NCI-H2081 (cell line): ENCODE data around the gene ADNP.

Experiments
- DNase-seq, 2 experiments: peaks; one replicate each; lab custom pipeline; 2025; lab: John Stamatoyannopoulos, UW

Gene ADNP

GRCh38 chr20:50872560-50873425 is 58.4 kb downstream of the ADNP start:
- DNase-seq, result no peak

DNA sequence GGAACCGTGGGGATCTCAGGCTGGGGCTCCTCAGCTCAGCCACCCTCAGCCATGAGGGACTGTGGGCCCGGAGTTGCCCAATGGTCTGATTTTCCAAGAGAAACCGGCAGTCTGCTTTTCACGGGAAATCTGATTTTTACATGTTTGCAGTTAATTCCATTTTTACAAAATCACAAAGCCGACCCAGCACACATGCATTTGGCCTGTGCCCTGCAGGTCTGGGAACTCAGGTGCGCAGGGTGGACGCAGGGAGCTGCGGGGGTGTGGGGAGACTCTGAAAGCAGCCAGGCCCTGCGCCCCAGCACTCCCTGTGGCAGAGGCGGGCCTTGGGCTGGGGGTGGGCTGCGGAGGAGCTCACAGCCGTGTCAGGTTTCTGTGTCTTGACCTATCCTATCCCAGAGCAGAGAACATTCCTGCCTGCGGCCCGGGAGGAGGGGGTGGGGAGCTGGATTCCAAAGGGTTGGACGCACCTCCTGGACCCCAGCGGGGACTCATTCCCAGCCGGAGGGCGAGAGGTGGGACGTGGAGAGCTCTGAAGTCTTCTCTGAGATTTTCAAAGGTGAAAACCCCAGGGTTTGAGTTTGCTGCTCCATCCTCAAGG is 60.6 kb downstream of the ADNP start:
- DNase-seq, result no peak

DNA sequence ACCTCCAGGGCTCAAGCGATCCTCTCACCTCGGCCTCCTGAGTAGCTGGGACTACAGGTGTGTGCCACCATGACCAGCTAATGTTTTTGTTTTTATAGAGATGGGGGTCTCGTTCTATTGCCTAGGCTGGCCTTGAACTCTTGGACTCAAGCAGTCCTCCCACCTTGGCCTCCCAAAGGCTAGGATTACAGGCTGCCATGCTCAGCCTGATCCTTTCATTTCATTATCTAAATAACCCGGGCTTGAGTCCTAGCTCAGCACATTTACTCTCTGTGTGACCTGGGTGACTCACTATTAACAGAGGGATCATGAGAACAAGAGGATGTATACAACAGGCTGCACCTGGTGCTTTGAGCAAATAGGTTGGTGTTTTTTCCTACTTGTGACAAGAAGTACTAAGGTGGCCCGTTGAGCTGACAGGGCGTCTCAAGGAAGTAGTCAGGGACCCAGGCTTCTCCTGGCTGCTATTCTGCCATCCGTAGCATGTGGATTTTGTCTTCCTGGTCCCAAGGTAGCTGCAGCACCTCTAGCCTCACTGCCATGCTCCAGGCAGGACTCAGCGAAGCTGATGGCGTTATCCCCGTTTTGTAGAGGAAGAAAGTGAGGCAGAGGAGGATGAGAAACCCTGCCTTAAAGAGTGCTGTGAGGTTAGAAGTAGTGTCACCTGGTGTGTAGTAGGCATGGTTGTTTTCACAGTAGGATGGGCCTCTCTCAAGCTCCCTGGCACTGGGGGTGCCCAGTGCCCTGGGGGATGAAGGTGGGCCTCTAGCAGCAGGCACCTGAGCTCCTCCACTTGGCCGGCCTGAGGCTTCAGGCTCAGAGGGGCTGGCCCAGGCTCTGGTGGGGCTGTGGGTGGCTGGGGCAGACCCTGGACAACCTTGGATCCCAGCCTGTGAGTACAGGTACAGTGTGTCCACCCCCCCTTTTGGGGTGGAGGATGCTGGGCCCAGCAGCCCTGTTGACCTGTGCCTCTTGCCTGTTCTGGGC is 62.4 kb downstream of the ADNP start:
- no peak for DNase-seq

DNA sequence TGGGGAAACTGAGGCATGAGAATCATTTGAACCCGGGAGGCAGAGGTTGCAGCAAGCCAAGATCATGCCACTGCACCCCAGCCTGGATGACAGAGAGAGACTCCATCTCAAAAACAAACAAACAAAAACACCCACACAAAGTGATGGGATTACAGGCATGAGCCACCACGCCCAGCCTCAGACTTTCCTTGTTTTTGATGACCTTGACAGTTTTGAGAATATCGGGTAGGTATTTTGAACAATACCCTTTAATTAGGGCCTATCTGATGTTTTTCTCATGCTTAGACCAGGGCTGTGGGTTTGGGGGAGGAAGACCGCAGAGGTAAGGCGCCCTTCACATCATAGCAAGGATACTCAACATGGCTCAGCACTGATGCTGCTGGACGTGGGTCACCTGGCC is 63.4 kb downstream of the ADNP start:
- DNase-seq, result no peak

- DNase-seq, result no peak
These were observed 64.4 kb downstream of the ADNP start for GRCh38 chr20:50866831-50867230.

DNA sequence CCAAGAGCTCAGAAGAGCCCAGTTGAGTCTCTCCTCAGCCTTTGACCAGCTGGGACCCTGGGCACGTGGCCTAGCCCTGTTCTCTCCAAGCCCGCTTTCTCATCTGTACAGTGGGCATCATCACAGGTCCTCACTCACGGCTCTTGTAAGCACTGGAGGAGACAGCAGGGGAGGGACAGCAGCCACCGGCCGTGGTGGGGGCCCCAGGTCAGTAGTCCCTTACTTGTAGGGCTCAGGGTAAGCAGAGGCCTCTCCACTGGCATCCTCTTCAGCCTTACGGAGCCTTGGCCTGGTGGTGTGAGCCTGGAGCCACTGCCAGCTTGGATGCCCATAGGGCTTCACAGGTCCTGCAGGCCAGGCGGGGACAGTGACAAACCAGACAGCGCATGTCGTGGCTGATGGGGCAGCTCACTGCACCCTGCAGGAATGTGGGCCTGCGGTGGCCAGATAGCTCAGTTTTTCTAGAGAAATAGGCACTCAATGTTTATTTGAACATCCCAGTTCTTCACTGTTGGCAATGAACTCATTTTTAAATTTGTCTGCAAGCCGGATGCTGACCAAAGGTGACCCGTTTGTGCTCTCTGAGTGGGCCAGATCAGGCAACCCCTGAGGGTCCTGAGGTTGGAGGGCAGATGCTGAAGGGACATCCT is 65.1 kb downstream of the ADNP start:
- DNase-seq, result no peak

GRCh38 chr20:50865591-50865990 is 65.6 kb downstream of the ADNP start:
- no peak for DNase-seq

GRCh38 chr20:50865114-50865513 is 66.1 kb downstream of the ADNP start:
- no peak for DNase-seq

DNA sequence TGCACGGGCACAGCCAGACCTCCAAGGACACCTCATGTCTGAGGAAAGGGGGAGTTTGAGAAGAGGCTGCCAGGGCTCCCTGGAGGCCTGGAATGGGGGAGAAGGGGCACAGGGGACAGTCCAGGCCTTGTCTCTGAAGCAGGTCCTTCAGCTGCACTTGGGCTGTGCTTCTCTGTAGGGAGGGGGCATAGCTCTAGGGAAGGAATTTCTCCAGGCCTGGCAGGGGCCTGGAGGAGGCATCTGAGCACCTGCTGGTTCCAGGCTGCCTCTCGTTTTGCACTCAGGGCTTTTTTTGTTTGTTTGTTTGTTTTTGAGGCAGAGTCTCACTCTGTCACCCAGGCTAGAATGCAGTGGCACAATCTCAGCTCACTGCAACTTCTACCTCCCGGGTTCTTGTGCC is 68.7 kb downstream of the ADNP start:
- no peak for DNase-seq

- DNase-seq, result no peak
These were observed 70.2 kb downstream of the ADNP start for GRCh38 chr20:50861012-50861411.

- no peak for DNase-seq
These were observed 72.1 kb downstream of the ADNP start for GRCh38 chr20:50859161-50859560.

DNA sequence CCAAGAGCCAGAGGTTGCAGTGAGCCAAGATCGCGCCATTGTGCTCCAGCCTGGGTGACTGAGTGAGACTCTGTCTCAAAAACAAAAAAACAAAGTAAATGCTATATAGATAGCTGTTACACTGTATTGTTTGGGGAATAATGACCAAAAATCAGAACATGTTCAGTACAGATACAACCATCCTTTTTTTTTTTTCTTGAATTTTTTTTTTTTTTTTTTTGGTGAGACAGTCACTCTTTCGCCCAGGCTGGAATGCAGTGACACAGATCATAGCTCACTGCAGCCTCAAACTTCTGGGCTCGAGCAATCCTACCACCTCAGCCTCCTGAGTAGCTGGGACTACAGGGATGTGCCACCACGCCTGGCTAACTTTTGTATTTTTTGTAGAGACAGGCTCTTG is 72.7 kb downstream of the ADNP start:
- no peak for DNase-seq

GRCh38 chr20:50857348-50857747 is 73.9 kb downstream of the ADNP start:
- no peak for DNase-seq

- no peak for DNase-seq
These were observed 74.7 kb downstream of the ADNP start for GRCh38 chr20:50856475-50857041.

DNA sequence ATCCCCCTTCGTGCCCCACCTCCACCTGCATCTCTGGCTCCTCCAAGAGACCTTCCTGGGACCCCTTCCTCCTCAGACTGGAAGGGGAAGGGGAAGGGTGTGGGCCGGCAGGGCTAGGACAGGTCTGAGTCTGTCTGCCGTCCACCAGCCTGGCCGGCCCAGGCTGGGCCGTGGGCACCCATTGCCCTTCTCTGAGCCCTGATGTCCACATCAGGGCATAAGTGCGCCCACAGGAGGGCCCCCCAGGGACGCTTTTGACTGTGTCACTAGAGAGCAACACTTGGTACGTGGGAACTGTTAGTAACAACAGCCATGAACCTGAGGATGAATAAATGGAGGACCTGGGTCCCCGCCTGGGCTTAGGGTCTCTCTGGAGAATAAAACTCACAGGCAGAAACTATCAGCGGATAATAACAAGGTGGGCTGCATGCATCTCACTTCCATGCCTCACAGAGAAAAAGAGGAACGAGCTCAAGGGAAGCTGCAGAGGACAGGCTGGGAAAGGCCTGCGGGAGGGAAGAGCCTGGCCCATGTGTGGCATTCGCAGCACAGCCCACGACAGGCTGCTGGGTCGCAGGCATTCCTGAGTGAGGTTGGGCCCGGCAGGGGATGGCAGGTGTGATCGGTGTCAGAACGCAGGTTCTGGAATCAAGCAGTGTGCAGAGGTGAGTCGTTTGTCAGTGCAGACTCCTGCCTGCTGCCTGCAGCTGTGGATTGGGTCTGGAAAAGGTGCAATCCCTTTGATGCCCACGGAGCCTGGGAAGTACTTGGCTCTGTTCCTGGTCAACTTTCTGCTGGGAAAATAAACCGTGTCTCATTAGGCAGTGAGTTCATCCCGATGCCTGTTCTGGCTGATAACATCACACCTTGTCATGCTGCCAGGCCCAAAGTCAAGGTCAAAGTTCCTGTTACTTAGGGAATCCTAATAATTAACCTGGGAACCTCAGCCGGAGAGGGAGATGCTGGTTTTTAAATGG is 75.5 kb downstream of the ADNP start:
- DNase-seq, result peak in 1 of 2 experiments; percentile 14

- DNase-seq, result no peak
These were observed 76.6 kb downstream of the ADNP start for GRCh38 chr20:50854506-50855249.

GRCh38 chr20:50852085-50852484 is 79.2 kb downstream of the ADNP start:
- no peak for DNase-seq

DNA sequence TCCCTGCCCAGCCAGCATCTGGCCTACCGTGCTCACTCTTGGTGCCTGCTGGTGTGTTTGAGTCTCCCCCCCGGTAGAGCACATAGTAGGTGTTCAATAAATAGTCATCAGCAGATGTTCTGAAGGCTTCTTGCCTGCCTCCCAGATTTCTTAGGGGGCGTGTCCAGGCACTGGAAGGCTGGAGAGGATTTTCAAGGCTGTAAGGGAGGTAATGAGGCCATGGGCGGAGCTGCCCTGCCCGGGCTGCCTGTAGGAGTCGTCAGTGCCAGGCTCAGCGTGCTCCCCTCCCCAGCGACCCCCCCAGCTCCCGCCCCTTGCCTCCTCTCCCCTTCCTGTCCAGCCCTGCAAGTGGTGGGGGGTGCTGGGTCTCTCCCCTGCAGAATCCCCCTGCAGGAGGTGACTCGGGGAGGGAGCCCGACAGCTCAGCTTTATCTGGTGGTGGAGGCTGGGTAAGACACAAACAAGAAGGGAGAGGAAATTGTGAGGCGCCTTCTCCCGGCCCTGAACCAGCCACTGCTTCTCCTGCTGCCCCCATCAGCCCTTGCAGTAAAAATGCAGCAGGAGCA is 80.4 kb downstream of the ADNP start:
- DNase-seq, result no peak
